ENCODE results near the gene RAPGEF1.

GRCh38 chr9:131745610-131746009 is 5.7 kb upstream of the RAPGEF1 start:
- TF ChIP-seq, protein P1, sequence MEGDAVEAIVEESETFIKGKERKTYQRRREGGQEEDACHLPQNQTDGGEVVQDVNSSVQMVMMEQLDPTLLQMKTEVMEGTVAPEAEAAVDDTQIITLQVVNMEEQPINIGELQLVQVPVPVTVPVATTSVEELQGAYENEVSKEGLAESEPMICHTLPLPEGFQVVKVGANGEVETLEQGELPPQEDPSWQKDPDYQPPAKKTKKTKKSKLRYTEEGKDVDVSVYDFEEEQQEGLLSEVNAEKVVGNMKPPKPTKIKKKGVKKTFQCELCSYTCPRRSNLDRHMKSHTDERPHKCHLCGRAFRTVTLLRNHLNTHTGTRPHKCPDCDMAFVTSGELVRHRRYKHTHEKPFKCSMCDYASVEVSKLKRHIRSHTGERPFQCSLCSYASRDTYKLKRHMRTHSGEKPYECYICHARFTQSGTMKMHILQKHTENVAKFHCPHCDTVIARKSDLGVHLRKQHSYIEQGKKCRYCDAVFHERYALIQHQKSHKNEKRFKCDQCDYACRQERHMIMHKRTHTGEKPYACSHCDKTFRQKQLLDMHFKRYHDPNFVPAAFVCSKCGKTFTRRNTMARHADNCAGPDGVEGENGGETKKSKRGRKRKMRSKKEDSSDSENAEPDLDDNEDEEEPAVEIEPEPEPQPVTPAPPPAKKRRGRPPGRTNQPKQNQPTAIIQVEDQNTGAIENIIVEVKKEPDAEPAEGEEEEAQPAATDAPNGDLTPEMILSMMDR (IDR thresholded peaks at IDR 0.05): no peak
- no peak for TF ChIP-seq POLR2A (IDR thresholded peaks at IDR 0.05)
